ENCODE data around the gene MYO10.

The MYO10 gene

GRCh38 chr5:16957304-16958196 is 21.5 kb upstream of the MYO10 start:
- ATAC-seq, result no peak
- no peak for DNase-seq
- Mint-ChIP-seq H3K9me3 (no peaks in the 10 kb centered on the region), H3K4me3 (no peak overlapping the region), H3K4me1 (no peaks in the 10 kb centered on the region), H3K27me3 (no peaks in the 10 kb centered on the region), H3K36me3 (ENCODE audit: low read depth) (no peaks in the 10 kb centered on the region), H3K27ac (no peak overlapping the region)

GRCh38 chr5:16953729-16954128 is 17.6 kb upstream of the MYO10 start:
- Mint-ChIP-seq H3K36me3 (ENCODE audit: low read depth) (no peaks in the 10 kb centered on the region), H3K4me3 (no peak overlapping the region), H3K9me3 (no peaks in the 10 kb centered on the region), H3K27ac (no peak overlapping the region), H3K4me1 (no peaks in the 10 kb centered on the region), H3K27me3 (no peaks in the 10 kb centered on the region)
- ATAC-seq (no peak), DNase-seq (no peak)

- ATAC-seq (no peak), DNase-seq (no peak)
- H3K36me3 Mint-ChIP-seq (ENCODE audit: low read depth), result peaks cover 2% of the 10 kb centered on the region
- no peak overlapping the region for H3K4me3 Mint-ChIP-seq
- H3K27me3 Mint-ChIP-seq, result no peaks in the 10 kb centered on the region
- H3K9me3 Mint-ChIP-seq, result peaks cover 4% of the 10 kb centered on the region
- H3K27ac Mint-ChIP-seq, result no peak overlapping the region
- H3K4me1 Mint-ChIP-seq, result no peaks in the 10 kb centered on the region
These were observed 17.0 kb upstream of the MYO10 start for GRCh38 chr5:16952968-16953671.

- H3K27me3 Mint-ChIP-seq, result no peaks in the 10 kb centered on the region
- H3K27ac Mint-ChIP-seq, result no peak overlapping the region
- no peak for ATAC-seq
- no peak overlapping the region for H3K4me3 Mint-ChIP-seq
- no peaks in the 10 kb centered on the region for H3K4me1 Mint-ChIP-seq
- peaks cover 19% of the 10 kb centered on the region for H3K9me3 Mint-ChIP-seq
- DNase-seq, result no peak
- peaks cover 7% of the 10 kb centered on the region for H3K36me3 Mint-ChIP-seq (ENCODE audit: low read depth)
These were observed 10.6 kb upstream of the MYO10 start for GRCh38 chr5:16946725-16947124.

- Mint-ChIP-seq H3K4me1 (no peaks in the 10 kb centered on the region), H3K27me3 (peaks cover 4% of the 10 kb centered on the region), H3K4me3 (no peak overlapping the region), H3K9me3 (peaks cover 19% of the 10 kb centered on the region), H3K36me3 (ENCODE audit: low read depth) (peaks cover 7% of the 10 kb centered on the region), H3K27ac (no peak overlapping the region)
- DNase-seq, result no peak
- ATAC-seq, result no peak
These were observed 8.9 kb upstream of the MYO10 start for GRCh38 chr5:16944816-16945562.

GRCh38 chr5:16943846-16944678 is 8.0 kb upstream of the MYO10 start:
- H3K36me3 Mint-ChIP-seq (ENCODE audit: low read depth), result peaks cover 7% of the 10 kb centered on the region
- DNase-seq, result no peak
- no peak overlapping the region for H3K4me3 Mint-ChIP-seq
- H3K27ac Mint-ChIP-seq, result no peak overlapping the region
- peaks cover 7% of the 10 kb centered on the region for H3K27me3 Mint-ChIP-seq
- H3K4me1 Mint-ChIP-seq, result no peaks in the 10 kb centered on the region
- no peak for ATAC-seq
- H3K9me3 Mint-ChIP-seq, result peaks cover 19% of the 10 kb centered on the region

GRCh38 chr5:16937503-16938161 is 1.5 kb upstream of the MYO10 start:
- peaks cover 61% of the 10 kb centered on the region for H3K27me3 Mint-ChIP-seq
- no peak for DNase-seq
- no peak for ATAC-seq
- H3K4me1 Mint-ChIP-seq, result peaks cover 13% of the 10 kb centered on the region
- no peak overlapping the region for H3K4me3 Mint-ChIP-seq
- no peak overlapping the region for H3K27ac Mint-ChIP-seq
- no peaks in the 10 kb centered on the region for H3K36me3 Mint-ChIP-seq (ENCODE audit: low read depth)
- no peaks in the 10 kb centered on the region for H3K9me3 Mint-ChIP-seq

- no peak for DNase-seq
- Mint-ChIP-seq H3K4me3 (no peak overlapping the region), H3K27ac (no peak overlapping the region), H3K4me1 (peaks cover 13% of the 10 kb centered on the region), H3K27me3 (peaks cover 68% of the 10 kb centered on the region), H3K9me3 (no peaks in the 10 kb centered on the region), H3K36me3 (ENCODE audit: low read depth) (no peaks in the 10 kb centered on the region)
- no peak for ATAC-seq
These were observed 926 bp upstream of the MYO10 start for GRCh38 chr5:16936989-16937438.

- no peaks in the 10 kb centered on the region for H3K9me3 Mint-ChIP-seq
- H3K4me1 Mint-ChIP-seq, result peaks cover 13% of the 10 kb centered on the region
- no peak overlapping the region for H3K27ac Mint-ChIP-seq
- no peaks in the 10 kb centered on the region for H3K36me3 Mint-ChIP-seq (ENCODE audit: low read depth)
- peaks cover 74% of the 10 kb centered on the region for H3K27me3 Mint-ChIP-seq
- H3K4me3 Mint-ChIP-seq, result peak overlapping the region; percentile 76
- peak; percentile 12 for DNase-seq
- peak; percentile 11 for ATAC-seq
These were observed 598 bp downstream of the MYO10 start for GRCh38 chr5:16935231-16936149.

- DNase-seq (no peak), ATAC-seq (no peak)
- H3K27me3 Mint-ChIP-seq, result peaks cover 77% of the 10 kb centered on the region
These were observed 1.4 kb downstream of the MYO10 start for GRCh38 chr5:16934677-16935153.

GRCh38 chr5:16934123-16934522 is 2.0 kb downstream of the MYO10 start:
- no peak overlapping the region for H3K4me3 Mint-ChIP-seq

More at GRCh38 chr5:16934677-16935153, 1.4 kb downstream of the MYO10 start:
- Mint-ChIP-seq H3K36me3 (ENCODE audit: low read depth) (no peaks in the 10 kb centered on the region), H3K4me1 (peaks cover 13% of the 10 kb centered on the region), H3K27ac (no peak overlapping the region), H3K4me3 (peak overlapping the region; percentile 29), H3K9me3 (no peaks in the 10 kb centered on the region)

GRCh38 chr5:16933337-16933736 is 2.8 kb downstream of the MYO10 start:
- Mint-ChIP-seq H3K27ac (no peak overlapping the region), H3K27me3 (peaks cover 70% of the 10 kb centered on the region), H3K9me3 (no peaks in the 10 kb centered on the region), H3K4me3 (no peak overlapping the region), H3K4me1 (peaks cover 13% of the 10 kb centered on the region), H3K36me3 (ENCODE audit: low read depth) (no peaks in the 10 kb centered on the region)
- DNase-seq (no peak), ATAC-seq (no peak)

More at GRCh38 chr5:16934123-16934522, 2.0 kb downstream of the MYO10 start:
- DNase-seq, result peak; percentile 57
- peak; percentile 48 for ATAC-seq
- peaks cover 13% of the 10 kb centered on the region for H3K4me1 Mint-ChIP-seq
- no peak overlapping the region for H3K27ac Mint-ChIP-seq
- peaks cover 76% of the 10 kb centered on the region for H3K27me3 Mint-ChIP-seq
- H3K36me3 Mint-ChIP-seq (ENCODE audit: low read depth), result no peaks in the 10 kb centered on the region
- no peaks in the 10 kb centered on the region for H3K9me3 Mint-ChIP-seq

Measured in activated naive CD8-positive, alpha-beta T cell treated with anti-CD3 and anti-CD28 coated beads, Interleukin-2, amount 50 U/mL, for 24 hours (primary cell).